Endothelial cell of umbilical vein (primary cell): ENCODE measurements around the gene FHDC1. TPM values are rescaled to one million over a fixed set of nuclear protein-coding genes. Genes with fewer than 3 reads are reported as not detected.

Source experiments
- BruUV-seq: library from RNA; stranded (reverse); fragments of 400-500 nt; replicated peaks from 2 replicates; lab custom pipeline; 2021; lab: Mats Ljungman, UMichigan
- CTCF ChIA-PET: fragments of 300-600, 350-600 bp; sonication (Branson Sonifier 250); formaldehyde crosslinking; loops from one replicate; lab custom pipeline; 2021; ENCODE audit warnings: antibody characterized with exemption, inconsistent platforms; lab: Charles Lee
- POLR2A ChIA-PET: fragments of 300-600, 350-600 bp; sonication (Branson Sonifier 250); formaldehyde crosslinking; loops from one replicate; lab custom pipeline; 2021; ENCODE audit warnings: antibody characterized with exemption, inconsistent platforms; lab: Charles Lee
- DNase-seq: peaks from one replicate; pipeline ENCODE4 v3.0.0-alpha.2; 2011; ENCODE audit warnings: low read depth, low spot score
- FAIRE-seq: peaks from 2 replicates; lab custom pipeline; 2011; peaks lifted over from hg19 to GRCh38; lab: Jason Lieb, UNC
- H2AFZ ChIP-seq: 2 replicates; pipeline ENCODE4 v1.6.0; 2012; ENCODE audit warnings: low read depth, low read length, control low read depth, inconsistent platforms
- H3K27ac ChIP-seq: 2 replicates; pipeline ENCODE4 v1.5.1; 2011; ENCODE audit warnings: low read depth, mild to moderate bottlenecking, control low read depth, low read length, moderate library complexity; ENCODE audit not compliant: insufficient read depth
- H3K27me3 ChIP-seq, 2 experiments: 2 replicates each; pipeline versions ENCODE4 v1.6.0 to v1.6.1; 2011; ENCODE audit warnings: low read length in 2 of 2, mixed read lengths in 1 of 2; ENCODE audit not compliant: control insufficient read depth in 2 of 2, insufficient read depth in 2 of 2
- H3K36me3 ChIP-seq, 2 experiments: 2 replicates in 1 of 2; 3 replicates in 1 of 2; pipeline ENCODE4 v1.5.1; 2011; ENCODE audit warnings: low read length in 2 of 2, mild to moderate bottlenecking in 1 of 2, moderate library complexity in 1 of 2; ENCODE audit not compliant: control insufficient read depth in 2 of 2, insufficient read depth in 2 of 2; ENCODE audit errors: extremely low read depth in 1 of 2
- H3K4me1 ChIP-seq: 3 replicates; pipeline ENCODE4 v1.5.1; 2011; ENCODE audit warnings: mild to moderate bottlenecking, low read length; ENCODE audit not compliant: control insufficient read depth, insufficient read depth; ENCODE audit errors: extremely low read depth
- H3K4me2 ChIP-seq: 2 replicates; pipeline ENCODE4 v1.6.1; 2011; ENCODE audit warnings: low read length, control low read depth, mixed read lengths; ENCODE audit not compliant: insufficient read depth
- H3K4me3 ChIP-seq, 3 experiments: fragments of 200-600 bp in 1 of 3; sonication (generic), shearing (Covaris generic) in 1 of 3; replicated peaks in 1 of 3; 2 replicates each; pipeline ENCODE4 v1.5.1; 2011 to 2016; ENCODE audit warnings: control low read depth in 3 of 3, low read length in 3 of 3, mild to moderate bottlenecking in 2 of 3, inconsistent platforms in 1 of 3, low read depth in 1 of 3, moderate library complexity in 1 of 3; ENCODE audit not compliant: insufficient read depth in 1 of 3
- H3K79me2 ChIP-seq: 2 replicates; pipeline ENCODE4 v1.6.0; 2012; ENCODE audit warnings: low read length, inconsistent platforms; ENCODE audit not compliant: control insufficient read depth, insufficient read depth
- H3K9ac ChIP-seq: replicated peaks from 2 replicates; pipeline ENCODE3; 2011; ENCODE audit warnings: low read length, control low read depth; ENCODE audit not compliant: insufficient read depth; ENCODE audit errors: extremely low read depth
- H3K9me1 ChIP-seq: replicated peaks from 3 replicates; pipeline ENCODE4 v1.6.0; 2011; ENCODE audit warnings: mild to moderate bottlenecking, low read length; ENCODE audit not compliant: control insufficient read depth, insufficient read depth; ENCODE audit errors: extremely low read depth
- H3K9me3 ChIP-seq: replicated peaks from 2 replicates; pipeline ENCODE4 v1.5.1; 2012; ENCODE audit warnings: low read length, inconsistent platforms; ENCODE audit not compliant: control insufficient read depth, insufficient read depth
- H4K20me1 ChIP-seq: replicated peaks from 2 replicates; pipeline ENCODE3; 2011; ENCODE audit warnings: mild to moderate bottlenecking, low read length; ENCODE audit not compliant: control insufficient read depth, insufficient read depth; ENCODE audit errors: extremely low read depth
- CTCF ChIP-seq, 2 donors: IDR thresholded peaks; 1 replicate in 1 of 2; 2 replicates in 1 of 2; pipeline ENCODE4 v1.5.1; 2011; ENCODE audit warnings: low read length in 2 of 2, mild to moderate bottlenecking in 2 of 2, moderate library complexity in 2 of 2, control low read depth in 1 of 2, inconsistent platforms in 1 of 2, low read depth in 1 of 2; ENCODE audit not compliant: insufficient read depth in 1 of 2; ENCODE audit errors: extremely low read depth in 1 of 2
- EZH2 ChIP-seq: IDR thresholded peaks from 2 replicates; pipeline ENCODE4 v1.6.1; 2012; ENCODE audit warnings: borderline replicate concordance, low read depth, mild to moderate bottlenecking, moderate library complexity, low read length, inconsistent platforms; ENCODE audit not compliant: severe bottlenecking
- FOS ChIP-seq: IDR thresholded peaks from 2 replicates; pipeline ENCODE4 v1.6.1; 2011; ENCODE audit warnings: mild to moderate bottlenecking, low read length, moderate library complexity, borderline replicate concordance; ENCODE audit not compliant: insufficient read depth
- GATA2 ChIP-seq: IDR thresholded peaks from 2 replicates; pipeline ENCODE4 v1.7.0; 2011; ENCODE audit warnings: low read depth, mild to moderate bottlenecking, moderate library complexity, mixed read lengths, low read length; ENCODE audit not compliant: insufficient read length, insufficient read depth
- JUN ChIP-seq: IDR thresholded peaks from 2 replicates; pipeline ENCODE4 v1.6.1; 2011; ENCODE audit warnings: borderline replicate concordance, low read depth; ENCODE audit not compliant: insufficient read length, insufficient read depth
- MAX ChIP-seq: IDR thresholded peaks from 2 replicates; pipeline ENCODE4 v1.6.1; 2011; ENCODE audit not compliant: insufficient read depth, insufficient read length
- MYC ChIP-seq: IDR thresholded peaks from one replicate; pipeline ENCODE4 v1.6.1; 2011; ENCODE audit warnings: mild to moderate bottlenecking, low read depth, low read length
- POLR2A ChIP-seq: IDR thresholded peaks from 2 replicates; pipeline ENCODE4 v1.6.1; 2012; ENCODE audit warnings: low read depth, mild to moderate bottlenecking, control low read depth, low read length
- POLR2AphosphoS5 ChIP-seq: IDR thresholded peaks from 2 replicates; pipeline ENCODE4 v1.6.1; 2012; ENCODE audit warnings: low read depth, mild to moderate bottlenecking, control low read depth, low read length, moderate library complexity; ENCODE audit not compliant: insufficient read depth
- dilution Hi-C: fragments of 300-500 bp; cut with MboI; formaldehyde crosslinking; loops from one replicate; pipeline ENCODE4 v1.15.0; 2019; ENCODE audit warnings: low sequenced_read_pairs; ENCODE audit not compliant: extremely low pct_ligation_motif_present
- intact Hi-C: fragments of 100-400 bp; cut with micrococcal nuclease; formaldehyde crosslinking; loops from one replicate; pipeline ENCODE4 v1.10.0; 2022
- polyA plus RNA-seq, 4 experiments: library from polyadenylated mRNA; depleted of rRNA in 3 of 4; stranded (reverse) in 3 of 4; unstranded in 1 of 4; fragments of >200 nt; gene quantifications; 2 replicates each; pipeline versions ENCODE4 v1.2.1 to v1.2.3, GENCODE V29; 2011 to 2012; ENCODE audit warnings: missing spikeins in 1 of 4
- total RNA-seq: library from RNA; stranded (reverse); gene quantifications from 2 replicates; pipeline ENCODE4 v1.2.3, GENCODE V29; 2021

The FHDC1 gene
- total and polyA plus RNA-seq, 2 donors (not counting 3 experiments of a cell fraction or from before 2014, with no cell fraction given) = 0.03 to 0.18 TPM

- DNase-seq = no peak
- H3K9me3 ChIP-seq = no peaks in the 10 kb centered on the region
- no peak overlapping the region for H3K4me2 ChIP-seq
- dilution Hi-C loops = no loop called here
- ChIA-PET POLR2A (no interaction called here), CTCF (interaction anchor here (0.8 to 1.0 kb wide), 2 partner anchors 9 to 13 kb away, joined by 3 to 4 read pairs; no protein-coding TSS in a partner anchor)
- intact Hi-C loops = no loop called here
- H3K4me3 ChIP-seq = no peak overlapping the region
- BruUV-seq = no TSS peak
- H4K20me1 ChIP-seq = no peaks in the 10 kb centered on the region
- no peaks in the 10 kb centered on the region for H3K79me2 ChIP-seq
- H3K27me3 ChIP-seq = peaks cover 0 to 2% of the 10 kb centered on the region in 2 experiments
- H3K9me1 ChIP-seq = no peaks in the 10 kb centered on the region
- no peak overlapping the region for H3K9ac ChIP-seq
- H2AFZ ChIP-seq = no peak overlapping the region
- no peaks in the 10 kb centered on the region for H3K36me3 ChIP-seq
- TF ChIP-seq FOS = no peak
- no peak for TF ChIP-seq JUN
- no peak for TF ChIP-seq EZH2
- TF ChIP-seq POLR2A = no peak
- no peak for TF ChIP-seq GATA2
- TF ChIP-seq POLR2AphosphoS5 = no peak
- TF ChIP-seq CTCF (IDR thresholded peaks at IDR 0.05; ENCODE audit: extremely low read depth in 1 of 2, insufficient read depth in 1 of 2, low read depth in 1 of 2, low read length in 2 of 2) = no peak
- TF ChIP-seq MYC = no peak
- TF ChIP-seq MAX = no peak
- H3K4me1 ChIP-seq = no peaks in the 10 kb centered on the region
- no peak overlapping the region for H3K27ac ChIP-seq
- FAIRE-seq = no peak
Measured at GRCh38 chr4:152926959-152927358, 9.2 kb upstream of the FHDC1 start.
